HG03064 (cell line): ENCODE data around the gene MUC16.

ENCODE experiments used
- ATAC-seq: cut with Tn5 transposase; IDR thresholded peaks from one replicate; pipeline ENCODE4 v1.9.1; 2021; ENCODE audit warnings: low read depth; ENCODE audit not compliant: unreplicated experiment

MUC16 gene

GRCh38 chr19:9010693-9011092 lies 484 bp upstream of the MUC16 start:
- ATAC-seq = no peak

DNA sequence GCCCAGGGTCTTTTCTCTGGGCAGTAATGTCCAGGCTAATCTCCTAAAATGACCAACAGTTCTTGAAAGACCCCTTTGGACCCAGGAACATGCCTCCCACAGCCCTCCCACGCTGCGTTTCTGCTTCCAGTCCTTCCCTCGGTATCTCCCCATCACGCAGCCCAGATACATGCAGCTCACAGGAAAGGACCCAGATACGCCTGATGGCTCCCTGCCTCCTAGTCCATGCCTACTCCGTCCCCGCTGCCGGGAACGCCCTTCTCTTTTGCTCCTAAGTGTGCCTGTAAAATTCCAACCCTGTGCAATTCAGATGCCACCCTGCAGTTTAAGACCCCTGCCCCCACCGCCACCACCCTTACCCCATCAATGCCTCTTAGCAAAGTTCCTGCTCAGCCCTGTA lies 778 bp downstream of the MUC16 start:
- ATAC-seq = no peak

GRCh38 chr19:9008667-9009066 lies 1.5 kb downstream of the MUC16 start:
- no peak for ATAC-seq

DNA sequence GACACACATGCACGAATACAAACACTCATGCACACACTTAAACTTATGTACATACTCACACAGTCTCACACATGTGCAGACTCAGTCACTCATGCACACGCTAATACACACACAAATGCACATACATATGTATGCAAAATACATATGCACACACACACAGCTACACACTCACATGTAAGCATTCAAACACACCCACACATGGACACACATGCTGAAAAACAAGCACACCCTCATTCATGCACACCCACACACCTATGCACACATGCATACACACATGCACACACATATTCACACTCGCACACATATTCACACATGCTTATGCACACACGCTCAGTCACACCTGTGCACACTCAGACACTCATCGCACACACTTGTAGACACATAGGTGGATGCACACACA lies 9.3 kb downstream of the MUC16 start:
- no peak for ATAC-seq

- no peak for ATAC-seq
Measured at GRCh38 chr19:8988204-8988603, 22.0 kb downstream of the MUC16 start.

DNA sequence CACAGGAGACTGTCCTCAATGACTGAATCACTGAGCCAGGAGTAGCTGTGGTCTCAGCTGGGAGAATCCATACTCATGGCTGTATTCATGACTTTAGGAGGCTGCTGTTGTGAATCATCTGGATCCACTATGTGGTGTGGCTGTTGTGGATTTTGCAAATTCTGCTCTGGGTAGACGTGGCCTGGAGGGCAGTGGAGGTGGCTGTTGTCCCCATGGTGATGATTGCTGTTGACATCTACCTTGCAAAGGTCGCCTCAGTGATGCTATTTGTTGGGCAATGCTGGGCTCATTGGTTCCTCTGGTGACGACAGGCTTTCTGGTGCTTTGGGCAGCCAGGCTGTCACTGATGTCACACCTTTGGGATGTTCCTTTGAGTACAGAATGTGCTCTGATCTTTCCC lies 23.9 kb downstream of the MUC16 start:
- no peak for ATAC-seq

DNA sequence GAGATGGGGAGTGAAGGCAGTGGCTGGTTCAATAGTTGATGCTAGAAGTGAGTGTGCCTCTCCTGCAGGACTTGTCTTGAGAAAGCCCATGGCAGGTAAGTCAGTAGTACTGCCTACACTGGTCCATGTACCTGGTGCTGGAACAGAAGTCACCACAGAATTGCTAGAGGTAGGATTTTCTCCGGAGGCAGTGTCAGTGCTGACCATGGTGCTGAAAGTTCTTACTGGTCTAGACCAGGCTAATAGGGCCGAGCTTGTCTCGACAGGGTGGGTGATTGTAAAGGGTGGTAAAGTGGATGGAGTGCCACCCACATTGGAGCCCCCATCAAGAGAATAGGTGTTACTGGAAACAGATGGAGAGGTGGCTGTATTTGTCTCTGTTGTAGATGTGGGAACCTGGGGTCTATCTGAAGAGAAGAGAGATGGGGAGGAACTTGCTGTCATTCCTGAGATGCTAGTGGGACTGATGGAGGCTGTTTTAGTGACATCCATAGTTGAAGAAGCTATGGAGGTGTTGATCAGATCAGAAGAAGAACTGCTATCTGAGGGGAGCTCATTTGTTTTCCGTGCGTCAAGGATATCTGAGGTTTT lies 36.6 kb downstream of the MUC16 start:
- no peak for ATAC-seq

- ATAC-seq = no peak
Measured at GRCh38 chr19:8965887-8966286, 44.3 kb downstream of the MUC16 start.
